K562 (cell line): ENCODE results near the gene VASH2. TPM values are rescaled to one million over a fixed set of nuclear protein-coding genes. Genes with fewer than 3 reads are reported as not detected.

Experiments
- ATAC-seq: fragments of 200-7000 bp; cut with Tn5 transposase; 3 replicates; pipeline ENCODE4 v1.9.1; 2020; ENCODE audit warnings: moderate library complexity
- BruUV-seq: library from RNA; stranded (reverse); fragments of 400-500 nt; replicated peaks from 2 replicates; lab custom pipeline; 2021; lab: Mats Ljungman, UMichigan
- CTCF ChIA-PET: fragments of 300-600 bp; formaldehyde crosslinking; extraction: SDS; loops from one replicate; lab custom pipeline; 2021; ENCODE audit warnings: low intra/inter-chr PET ratio; lab: Yijun Ruan, JAX
- POLR2A ChIA-PET: fragments of 300-600, 350-650 bp; sonication (Branson Sonifier 250); formaldehyde crosslinking; extraction: SDS; loops from one replicate; lab custom pipeline; 2021; ENCODE audit warnings: antibody characterized with exemption, inconsistent platforms; lab: Yijun Ruan, JAX
- DNase-seq, 4 experiments: peaks; one replicate each; pipeline versions ENCODE4 v3.0.0 to v3.0.0-alpha.2; 2011 to 2018; ENCODE audit warnings: low spot score in 3 of 4, mixed read lengths in 3 of 4; ENCODE audit errors: extremely low read depth in 1 of 4
- FAIRE-seq: peaks from 2 replicates; lab custom pipeline; 2011; peaks lifted over from hg19 to GRCh38; lab: Jason Lieb, UNC
- H2AFZ ChIP-seq: 2 replicates; pipeline ENCODE4 v1.6.0; 2011; ENCODE audit warnings: low read depth, low read length, control low read depth, inconsistent platforms
- H3K27ac ChIP-seq: fragments of 200-600 bp; 3 replicates; pipeline ENCODE4 v1.8.0; 2011; ENCODE audit warnings: low read depth, mild to moderate bottlenecking, control low read depth, inconsistent platforms, low read length, moderate library complexity, mixed read lengths; ENCODE audit errors: extremely low read depth
- H3K27me3 ChIP-seq, 2 experiments: fragments of 300-600 bp in 1 of 2; 2 replicates in 1 of 2; 3 replicates in 1 of 2; pipeline versions ENCODE4 v1.6.0 to v1.8.0; 2011; ENCODE audit warnings: inconsistent platforms in 2 of 2, low read length in 2 of 2, mild to moderate bottlenecking in 1 of 2, mixed read lengths in 1 of 2, moderate library complexity in 1 of 2; ENCODE audit not compliant: control insufficient read depth in 2 of 2, insufficient read depth in 2 of 2
- H3K36me3 ChIP-seq: fragments of 300-600 bp; 3 replicates; pipeline ENCODE4 v1.8.0; 2011; ENCODE audit warnings: mild to moderate bottlenecking, low read length, inconsistent platforms; ENCODE audit not compliant: control insufficient read depth, insufficient read depth
- H3K4me1 ChIP-seq, 2 experiments: fragments of 200-600 bp in 1 of 2; replicated peaks in 1 of 2; 2 replicates in 1 of 2; 3 replicates in 1 of 2; pipeline versions ENCODE4 v1.5.1 to v1.8.0; 2011; ENCODE audit warnings: inconsistent platforms in 2 of 2, low read length in 2 of 2, mild to moderate bottlenecking in 1 of 2, mixed read lengths in 1 of 2, moderate library complexity in 1 of 2; ENCODE audit not compliant: control insufficient read depth in 2 of 2, insufficient read depth in 2 of 2
- H3K4me2 ChIP-seq: 2 replicates; pipeline ENCODE4 v1.6.1; 2011; ENCODE audit warnings: low read length, control low read depth, inconsistent platforms, mixed read lengths; ENCODE audit not compliant: insufficient read depth
- H3K4me3 ChIP-seq: fragments of 200-600 bp; sonication (generic), shearing (Covaris generic); 2 replicates; pipeline ENCODE4 v1.5.1; 2016; ENCODE audit warnings: control low read depth, inconsistent platforms
- H3K79me2 ChIP-seq: fragments of 200-600 bp; 3 replicates; pipeline ENCODE4 v1.8.0; 2011; ENCODE audit warnings: low read length, inconsistent platforms; ENCODE audit not compliant: control insufficient read depth, insufficient read depth
- H3K9ac ChIP-seq, 2 experiments: 2 replicates each; pipeline versions ENCODE4 v1.6.0 to v1.6.1; 2011; ENCODE audit warnings: low read depth in 2 of 2, low read length in 2 of 2, control low read depth in 1 of 2, inconsistent platforms in 1 of 2, mild to moderate bottlenecking in 1 of 2, mixed read lengths in 1 of 2; ENCODE audit not compliant: insufficient read depth in 1 of 2
- H3K9me1 ChIP-seq: one replicate; pipeline ENCODE4 v1.6.0; 2011; ENCODE audit warnings: inconsistent platforms, mild to moderate bottlenecking, low read length, moderate library complexity; ENCODE audit not compliant: control insufficient read depth, insufficient read depth
- H3K9me3 ChIP-seq: replicated peaks from 2 replicates; pipeline ENCODE4 v1.5.1; 2011; ENCODE audit warnings: low read depth, low read length, inconsistent platforms; ENCODE audit not compliant: control insufficient read depth, insufficient read depth
- H4K20me1 ChIP-seq: replicated peaks from 2 replicates; pipeline ENCODE4 v1.6.1; 2011; ENCODE audit warnings: low read length, inconsistent platforms, mixed read lengths; ENCODE audit not compliant: control insufficient read depth, insufficient read depth
- CBX8 ChIP-seq: fragments of 200-600 bp; sonication (generic); IDR thresholded peaks from 2 replicates; pipeline ENCODE4 v1.6.1; 2012; ENCODE audit warnings: borderline replicate concordance, mixed run types, low read depth, mild to moderate bottlenecking, moderate library complexity, mixed read lengths, low read length, control low read depth, inconsistent platforms; ENCODE audit not compliant: poor library complexity, severe bottlenecking; ENCODE audit errors: extremely low read depth
- EGR1 ChIP-seq: fragments of 450-650 bp; conservative IDR thresholded peaks from 2 replicates; pipeline ENCODE4 v1.6.1; 2017; ENCODE audit warnings: mild to moderate bottlenecking
- FIP1L1 ChIP-seq: fragments of 200-400 bp; formaldehyde crosslinking; IDR thresholded peaks from 2 replicates; pipeline ENCODE4 v1.6.1; 2018; ENCODE audit warnings: mild to moderate bottlenecking, low read depth, low read length; ENCODE audit not compliant: poor library complexity, severe bottlenecking
- PURB ChIP-seq: sonication (generic); formaldehyde crosslinking; IDR thresholded peaks from 2 replicates; pipeline ENCODE4 v1.9.0; 2021; ENCODE audit warnings: low read depth, mild to moderate bottlenecking, missing genetic modification reagents
- RFX7 ChIP-seq: fragments of 250-450 bp; sonication (Bioruptor Pico); IDR thresholded peaks from 2 replicates; pipeline ENCODE4 v1.5.1; 2021; ENCODE audit warnings: mild to moderate bottlenecking
- ZBED1 ChIP-seq: IDR thresholded peaks from 2 replicates; pipeline ENCODE4 v1.6.1; 2014
- ZBTB1 ChIP-seq: sonication (generic); formaldehyde crosslinking; IDR thresholded peaks from 2 replicates; pipeline ENCODE4 v1.8.1; 2023; ENCODE audit warnings: missing genetic modification reagents, low read depth, mild to moderate bottlenecking, borderline replicate concordance
- ZBTB17 ChIP-seq: fragments of 450-650 bp; formaldehyde crosslinking; IDR thresholded peaks from 2 replicates; pipeline ENCODE4 v1.4.0; 2020; ENCODE audit warnings: mild to moderate bottlenecking
- ZNF436 ChIP-seq: fragments of 250-450, 450-650 bp; sonication (Bioruptor Pico); formaldehyde crosslinking; IDR thresholded peaks from 2 replicates; pipeline ENCODE4 v1.7.0; 2020; ENCODE audit warnings: mild to moderate bottlenecking
- WGBS: fragments of 100-300 bp; shearing (Covaris generic); methylation state at CpG from one replicate; pipeline ENCODE4 v1.1.6; 2016; ENCODE audit warnings: low coverage, mixed read lengths; ENCODE audit not compliant: insufficient coverage; ENCODE audit errors: missing lambda C conversion rate; 5-methylcytosine and 5-hydroxymethylcytosine counted together
- in situ Hi-C: fragments of 300-500 bp; cut with MboI; formaldehyde crosslinking; loops from 4 replicates; pipeline ENCODE4 v1.15.0; 2018; ENCODE audit warnings: inconsistent platforms, mixed read lengths
- intact Hi-C: fragments of 100-400 bp; cut with micrococcal nuclease; formaldehyde crosslinking; loops from 2 replicates; pipeline ENCODE4 v1.14.2; 2022
- polyA plus RNA-seq, 8 experiments: library from polyadenylated mRNA; depleted of rRNA in 4 of 8; stranded (reverse) in 5 of 8; unstranded in 3 of 8; fragments of >200 nt; fragmentation: Nextera tagmentation in 2 of 8; fragmentation: Illumina TruSeq in 1 of 8; extraction: Ambion mirVana in 2 of 8; extraction: Trizol in 1 of 8; gene quantifications; 2 replicates each; pipeline versions ENCODE4 v1.2.1 to v1.2.3, GENCODE V29; 2011 to 2014; ENCODE audit warnings: inconsistent platforms in 1 of 8, missing spikeins in 1 of 8
- total RNA-seq, 7 experiments: library from RNA; depleted of rRNA in 6 of 7; stranded (reverse); fragments of >200 nt in 6 of 7; fragmentation: Illumina TruSeq in 2 of 7; extraction: Trizol in 2 of 7; gene quantifications; 2 replicates each; pipeline versions ENCODE4 v1.2.1 to v1.2.3, GENCODE V29; 2011 to 2021; ENCODE audit warnings: low replicate concordance in 1 of 7

VASH2 gene
- total and polyA plus RNA-seq, 9 of the 15 experiments (the other 6 are each of a cell fraction or from before 2014, with no cell fraction given) = 0.04 to 0.40 (median 0.10) TPM; not detected in 1

DNA sequence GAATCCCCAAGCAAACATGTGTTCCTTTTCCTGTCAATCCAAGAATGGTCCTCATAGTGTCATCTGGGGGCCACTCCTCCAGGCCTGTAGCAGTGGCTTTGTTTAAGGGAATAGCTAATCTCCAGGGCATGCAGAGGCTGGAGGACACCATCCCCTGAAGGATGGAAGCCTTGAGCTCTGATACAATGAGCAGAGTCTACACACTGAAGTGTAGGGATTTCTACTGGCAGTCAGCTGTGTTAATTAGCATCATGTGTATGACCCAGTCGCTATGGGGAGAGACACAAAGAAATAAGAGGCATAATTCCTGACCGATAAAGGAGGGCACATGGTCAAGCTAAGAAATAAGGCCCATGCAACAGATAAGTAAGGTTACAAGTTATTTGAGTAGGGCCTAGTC lies 36.2 kb downstream of the VASH2 start:
- no peak overlapping the region for H2AFZ ChIP-seq
- DNase-seq (no peak), ATAC-seq (no peak), FAIRE-seq (no peak)
- no peak overlapping the region for H3K4me3 ChIP-seq
- TF ChIP-seq ZBTB17 (CRISPR knock-in tag) = no peak
- no peak for TF ChIP-seq FIP1L1
- TF ChIP-seq EGR1 = no peak
- no peak for TF ChIP-seq CBX8
- no peak for TF ChIP-seq ZNF436 (CRISPR knock-in tag)
- no peak for TF ChIP-seq ZBED1
- TF ChIP-seq RFX7 (CRISPR knock-in tag) = no peak
- no peak for TF ChIP-seq PURB (CRISPR knock-in tag)
- TF ChIP-seq ZBTB1 (CRISPR knock-in tag) = no peak
- no peaks in the 10 kb centered on the region for H3K36me3 ChIP-seq
- H3K27ac ChIP-seq = no peak overlapping the region
- H3K4me1 ChIP-seq = no peaks in the 10 kb centered on the region
- intact Hi-C loops (no loop called here), in situ Hi-C loops (loop anchor here (10.0 kb wide), 1 partner anchor 522 kb away; no protein-coding TSS in a partner anchor)
- POLR2A ChIA-PET = interaction anchor here (0.6 to 1.1 kb wide), 4 partner anchors 23 to 209 kb away, joined by 3 to 5 read pairs (median 3); no protein-coding TSS in a partner anchor
- peaks cover 12 to 29% of the 10 kb centered on the region in 2 experiments; a peak in 4 of 5 replicates for H3K27me3 ChIP-seq
- no peaks in the 10 kb centered on the region for H3K9me3 ChIP-seq
- no peaks in the 10 kb centered on the region for H4K20me1 ChIP-seq
- WGBS = 39% methylated on average over 2 of the region's 2 CpGs
- CTCF ChIA-PET = interaction anchor here (0.7 kb wide), 1 partner anchor 14 kb away, joined by 3 read pairs; no protein-coding TSS in a partner anchor
- H3K9me1 ChIP-seq = no peaks in the 10 kb centered on the region
- H3K4me2 ChIP-seq = no peak overlapping the region
- H3K9ac ChIP-seq = no peak overlapping the region
- BruUV-seq = no TSS peak
- H3K79me2 ChIP-seq = no peaks in the 10 kb centered on the region
